Heart right ventricle (tissue), 16 donors: Measurements from ENCODE around the gene KRTAP5-8. TPM values are rescaled to one million over a fixed set of nuclear protein-coding genes. Genes with fewer than 3 reads are reported as not detected.
"Not testable (repeated sequence)": the region's sequence is repeated elsewhere in the genome, so short reads cannot be mapped to it uniquely, and the experiment has no call there.

Source experiments
- ATAC-seq, 8 donors: fragments of 200-7000 bp; cut with Tn5 transposase; one replicate each; pipeline ENCODE4 v1.9.1; 2020; ENCODE audit warnings: mild to moderate bottlenecking in 8 of 8, moderate library complexity in 8 of 8, moderate number of reproducible peaks in 1 of 8
- DNase-seq, 2 donors: peaks; one replicate each; pipeline ENCODE4 v3.0.0-alpha.2; 2020
- H3K27ac ChIP-seq, 10 donors: fragments of 200-600 bp; sonication (generic) in 2 of 10; one replicate each; pipeline versions ENCODE4 v1.5.0 to v1.8.0; 2020 to 2022; ENCODE audit warnings: mild to moderate bottlenecking in 3 of 10
- H3K27me3 ChIP-seq, 7 donors: fragments of 200-600 bp; one replicate each; pipeline ENCODE4 v1.8.0; 2021 to 2022; ENCODE audit warnings: mild to moderate bottlenecking in 2 of 7
- H3K36me3 ChIP-seq, 9 donors: fragments of 200-600 bp; sonication (generic) in 1 of 9; one replicate each; pipeline versions ENCODE4 v1.5.0 to v1.8.0; 2020 to 2022; ENCODE audit warnings: mild to moderate bottlenecking in 2 of 9
- H3K4me1 ChIP-seq, 9 donors: fragments of 200-600 bp; sonication (generic) in 1 of 9; one replicate each; pipeline versions ENCODE4 v1.5.0 to v1.8.0; 2020 to 2022; ENCODE audit warnings: mild to moderate bottlenecking in 4 of 9
- H3K4me3 ChIP-seq, 10 donors: fragments of 200-600 bp; sonication (generic) in 2 of 10; one replicate each; pipeline versions ENCODE4 v1.5.0 to v1.8.0; 2020 to 2022; ENCODE audit warnings: mild to moderate bottlenecking in 7 of 10, moderate library complexity in 2 of 10
- H3K9me3 ChIP-seq, 11 donors: fragments of 200-600 bp in 10 of 11; sonication (generic) in 2 of 11; one replicate each; pipeline versions ENCODE4 v1.5.0 to v1.8.0; 2013 to 2022; ENCODE audit warnings: mild to moderate bottlenecking in 2 of 11, control low read depth in 1 of 11, moderate library complexity in 1 of 11
- CTCF ChIP-seq, 9 donors: fragments of 200-600 bp; sonication (generic) in 2 of 9; IDR thresholded peaks; one replicate each; pipeline versions ENCODE4 v1.5.0 to v1.8.0; 2021 to 2022; ENCODE audit warnings: antibody characterized with exemption in 9 of 9, mild to moderate bottlenecking in 5 of 9, moderate library complexity in 1 of 9
- WGBS, 2 donors: extraction: QIAGEN DNeasy Blood & Tissue Kit; methylation state at CpG; one replicate each; pipeline ENCODE4 v1.1.7; 2013; ENCODE audit warnings: inconsistent platforms in 1 of 2; 5-methylcytosine and 5-hydroxymethylcytosine counted together
- intact Hi-C, 10 donors: fragments of 100-400 bp; cut with DNase I; formaldehyde crosslinking; loops; one replicate each; pipeline versions ENCODE4 v1.11.1 to v1.14.2; 2022
- polyA plus RNA-seq, 2 donors: library from polyadenylated mRNA; stranded (reverse); fragments of 200-250 nt; gene quantifications; one replicate each; pipeline ENCODE4 v1.2.3, GENCODE V29; 2013
- total RNA-seq, 10 donors: library from RNA; stranded (reverse); fragmentation: NEBNext Ultra II Directional in 3 of 10; extraction: Animal tissue kit (Norgen Biotek cat#: 25700) in 3 of 10; gene quantifications; one replicate each; pipeline versions ENCODE4 v1.2.1 to v1.2.4, GENCODE V29; 2021 to 2023
- donor health status: Arrhythmogenic right ventricular cardiomyopathy.
- donor health status: ischemic (EF 13 %, LVEDD 7.1; RV severe dilation, severe dysfunction).
- donor health status: healthy with polysubstance abuse.
- donor health status: DM: no; HTN: yes; CAD: no.
- donor health status: DM: no; HTN: no; CAD: no.
- donor health status: ischemic (EF 25% LVEDD 6.9; RV normal size, moderate dysfunction).
- donor health status: ischemic (EF 25% LVEDD 5.7; RV mildly dilated, moderate dysfunction).
- donor health status: healthy.
- donor health status: DM: yes; HTN: yes; CAD: no.
- donor health status: Ischemic cardiomyopathy.
- donor health status: ischemic (EF 35%, LVEDD 5.7; RV mildly dilated, moderate dysfunction).
- donor health status: nonischemic (EF 11% LVEDD 7.7; RV severe dilation, severe dysfunction).
- donor health status: DM: yes; HTN: yes; CAD: no.
- donor health status: PGD.
- donor health status: ischemic (EF 29% LVEDD 5.4; RV normal size, mild dysfunction).
- donor health status: nonischemic (EF 23%, LVEDD 6.1; RV moderate dilation, normal function).

The KRTAP5-8 gene
- total and polyA plus RNA-seq, 12 donors: not detected

- Histone ChIP-seq H3K27ac (no peak within 1 kb of the TSS), H3K4me3 (no peak within 1 kb of the TSS), H3K36me3 (no peaks in the 10 kb centered on the region), H3K27me3 (peaks cover 0 to 50% (median 17%) of the 10 kb centered on the region in 7 donors), H3K9me3 (no peaks in the 10 kb centered on the region), H3K4me1 (peaks cover 0 to 6% (median 0%) of the 10 kb centered on the region in 9 donors)
- intact Hi-C loops: no loop called here
- no peak for DNase-seq
- ATAC-seq: no peak
- no peak for TF ChIP-seq CTCF (IDR thresholded peaks at IDR 0.05)
- WGBS, 2 donors: 68 to 76% methylated on average over 3 of the region's 3 CpGs
Observed at GRCh38 chr11:71582309-71582895, 44.6 kb downstream of the KRTAP5-8 start, which contains the start of gene KRTAP5-11. Gene KRTAP5-11, minus strand, starts transcription at chr11:71582875. Its CDS starts 38 bp downstream, at chr11:71582837.

- H3K9me3 ChIP-seq, H3K4me3 ChIP-seq, H3K27ac ChIP-seq, DNase-seq, H3K36me3 ChIP-seq, intact Hi-C loops, ATAC-seq, H3K4me1 ChIP-seq: not testable (repeated sequence)
- 85 to 87% methylated on average over 2 of the region's 2 CpGs for WGBS, 2 donors
- H3K27me3 ChIP-seq: peaks cover 0 to 47% (median 12%) of the 10 kb centered on the region in 7 donors
Observed at GRCh38 chr11:71582969-71583368, 45.1 kb downstream of the KRTAP5-8 start.

- intact Hi-C loops, ATAC-seq, H3K4me1 ChIP-seq, DNase-seq, H3K27ac ChIP-seq, H3K4me3 ChIP-seq, H3K9me3 ChIP-seq, H3K36me3 ChIP-seq: not testable (repeated sequence)
- H3K27me3 ChIP-seq: peaks cover 0 to 44% (median 12%) of the 10 kb centered on the region in 7 donors
- WGBS, 2 donors: 78 to 89% methylated on average over 5 of the region's 5 CpGs
Observed at GRCh38 chr11:71585673-71586072, 47.8 kb downstream of the KRTAP5-8 start.

- WGBS, 2 donors: 51 to 61% methylated on average over 4 of the region's 4 CpGs
- intact Hi-C loops, H3K36me3 ChIP-seq, H3K4me3 ChIP-seq, H3K9me3 ChIP-seq, DNase-seq, H3K4me1 ChIP-seq, H3K27ac ChIP-seq, ATAC-seq: not testable (repeated sequence)
- H3K27me3 ChIP-seq: peaks cover 0 to 36% (median 12%) of the 10 kb centered on the region in 7 donors
Observed at GRCh38 chr11:71588314-71588713, 50.5 kb downstream of the KRTAP5-8 start.

Other genes with a start within 250 kb of the KRTAP5-8 start
- 10 to 100 TPM; 24.9 to 49.6 (median 31.0) TPM for gene DHCR7, start 89.6 kb upstream of the KRTAP5-8 start, total RNA-seq
- gene DHCR7, start 89.6 kb upstream of the KRTAP5-8 start, polyA plus RNA-seq: 10 to 100 TPM; 13.5 to 16.0 TPM
- gene NADSYN1, start 84.8 kb upstream of the KRTAP5-8 start, total RNA-seq: 10 to 100 TPM; 13.4 to 31.4 (median 16.0) TPM
- 10 to 100 TPM; 25.6 to 32.0 TPM for gene NADSYN1, start 84.8 kb upstream of the KRTAP5-8 start, polyA plus RNA-seq
- under 1 TPM in 1 of 10 donors, not detected in 9; 0.20 TPM for gene KRTAP5-7, start 10.8 kb upstream of the KRTAP5-8 start, total RNA-seq
- gene KRTAP5-7, start 10.8 kb upstream of the KRTAP5-8 start, polyA plus RNA-seq: under 1 TPM in 1 of 2 donors, not detected in 1; 0.01 TPM
- gene KRTAP5-9, start 10.4 kb downstream of the KRTAP5-8 start, total RNA-seq: not detected
- not detected for gene KRTAP5-9, start 10.4 kb downstream of the KRTAP5-8 start, polyA plus RNA-seq
- gene KRTAP5-10, start 27.5 kb downstream of the KRTAP5-8 start, total RNA-seq: not detected
- not detected for gene KRTAP5-10, start 27.5 kb downstream of the KRTAP5-8 start, polyA plus RNA-seq
- not detected for gene KRTAP5-11, start 44.9 kb downstream of the KRTAP5-8 start, total RNA-seq
- gene KRTAP5-11, start 44.9 kb downstream of the KRTAP5-8 start, polyA plus RNA-seq: not detected